GM18498 (cell line): Measurements from ENCODE around the gene AHDC1.

Experiments used
- ATAC-seq: cut with Tn5 transposase; IDR thresholded peaks from one replicate; pipeline ENCODE4 v1.9.1; 2021; ENCODE audit warnings: mild to moderate bottlenecking, moderate library complexity; ENCODE audit not compliant: unreplicated experiment

The AHDC1 gene

DNA sequence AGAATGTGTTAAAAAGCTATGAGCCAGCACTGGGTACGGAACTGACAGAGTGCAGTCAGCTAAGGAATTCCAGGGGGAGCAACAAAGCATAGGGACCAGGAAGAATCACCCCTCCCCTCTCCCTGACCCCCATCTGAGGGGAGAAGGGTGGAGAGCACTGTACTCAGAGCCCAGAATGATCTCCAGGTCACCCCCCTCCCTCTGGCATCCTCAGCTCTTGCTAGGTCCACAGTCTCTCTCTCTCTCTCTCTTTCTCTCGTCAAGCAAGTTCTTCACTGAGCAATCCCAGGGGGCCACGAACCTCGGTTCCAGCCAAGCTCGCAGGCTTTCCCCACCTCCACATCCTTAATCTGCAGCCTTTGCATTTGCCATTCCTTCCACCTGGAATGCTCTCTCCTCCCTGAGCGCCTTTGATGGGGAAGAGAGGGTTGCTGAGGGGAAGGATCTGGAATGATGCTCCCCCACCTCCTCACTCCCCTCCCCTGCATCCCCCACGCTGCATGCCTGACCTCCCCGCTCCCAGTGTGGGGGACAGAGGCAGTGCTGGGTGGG lies 107.3 kb downstream of the AHDC1 start:
- ATAC-seq = no peak

DNA sequence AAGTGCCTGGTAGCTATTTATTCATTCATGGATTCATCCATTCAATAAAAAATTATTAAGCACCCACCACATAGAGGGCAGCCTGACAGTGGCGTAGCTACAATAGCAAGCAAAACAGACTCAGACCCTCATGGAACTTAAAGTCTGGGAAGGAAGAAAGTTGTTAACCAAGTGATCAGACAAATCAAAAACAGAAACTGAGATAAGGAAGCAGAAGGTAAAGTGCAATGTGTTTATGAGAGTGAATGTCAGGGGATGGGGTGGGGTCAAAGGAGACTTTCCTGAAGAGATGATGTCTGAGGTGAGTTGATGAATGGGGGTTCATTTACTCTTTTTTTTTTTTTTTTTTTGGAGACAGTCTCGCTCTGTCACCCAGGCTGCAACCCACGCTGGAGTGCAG lies 111.1 kb downstream of the AHDC1 start:
- no peak for ATAC-seq

DNA sequence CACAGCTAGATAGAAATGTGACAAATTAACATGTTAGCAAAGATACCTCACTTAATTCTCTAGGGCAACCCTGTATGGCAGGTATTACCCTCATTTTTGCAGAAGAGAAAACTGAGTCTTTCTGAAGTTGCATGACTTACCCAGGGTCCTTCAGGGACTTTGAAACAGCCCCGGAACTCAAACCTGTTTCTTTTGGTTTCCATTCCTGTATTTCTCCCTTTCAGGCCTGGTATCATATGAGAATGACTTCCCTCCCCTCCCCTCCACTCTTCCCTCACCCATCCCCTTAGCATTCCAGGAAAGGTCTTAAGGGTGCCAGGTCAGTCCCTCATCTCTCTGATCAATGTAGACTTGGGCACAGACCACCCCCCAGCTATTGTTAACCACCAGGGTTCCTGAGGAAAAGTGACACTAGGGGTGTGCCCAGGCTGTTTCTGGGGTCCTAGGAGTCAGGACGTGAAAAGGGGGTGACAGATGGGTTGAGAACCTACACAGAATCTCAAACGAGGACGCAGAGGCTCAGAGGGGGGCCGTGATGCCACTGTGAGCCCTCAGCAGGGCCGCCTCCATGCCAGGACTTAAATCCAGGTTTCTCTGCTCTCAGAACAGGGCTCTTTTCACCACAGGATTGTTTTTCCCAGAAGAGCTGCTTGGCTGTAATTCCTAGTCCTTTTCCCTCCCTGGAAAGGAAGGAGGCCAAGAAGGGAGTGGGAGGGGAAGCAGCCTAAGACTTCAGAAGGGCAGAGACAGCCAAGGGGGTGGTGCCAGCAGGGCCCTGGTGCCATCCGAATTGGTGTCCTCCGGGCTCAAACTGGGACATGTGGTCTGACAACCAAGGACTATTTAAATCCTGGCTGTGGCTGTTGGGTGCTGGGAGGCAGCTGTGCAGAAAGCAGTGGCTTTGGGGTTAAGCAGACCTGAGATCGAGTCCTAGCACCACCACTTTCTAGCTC lies 111.9 kb downstream of the AHDC1 start:
- ATAC-seq = no peak

DNA sequence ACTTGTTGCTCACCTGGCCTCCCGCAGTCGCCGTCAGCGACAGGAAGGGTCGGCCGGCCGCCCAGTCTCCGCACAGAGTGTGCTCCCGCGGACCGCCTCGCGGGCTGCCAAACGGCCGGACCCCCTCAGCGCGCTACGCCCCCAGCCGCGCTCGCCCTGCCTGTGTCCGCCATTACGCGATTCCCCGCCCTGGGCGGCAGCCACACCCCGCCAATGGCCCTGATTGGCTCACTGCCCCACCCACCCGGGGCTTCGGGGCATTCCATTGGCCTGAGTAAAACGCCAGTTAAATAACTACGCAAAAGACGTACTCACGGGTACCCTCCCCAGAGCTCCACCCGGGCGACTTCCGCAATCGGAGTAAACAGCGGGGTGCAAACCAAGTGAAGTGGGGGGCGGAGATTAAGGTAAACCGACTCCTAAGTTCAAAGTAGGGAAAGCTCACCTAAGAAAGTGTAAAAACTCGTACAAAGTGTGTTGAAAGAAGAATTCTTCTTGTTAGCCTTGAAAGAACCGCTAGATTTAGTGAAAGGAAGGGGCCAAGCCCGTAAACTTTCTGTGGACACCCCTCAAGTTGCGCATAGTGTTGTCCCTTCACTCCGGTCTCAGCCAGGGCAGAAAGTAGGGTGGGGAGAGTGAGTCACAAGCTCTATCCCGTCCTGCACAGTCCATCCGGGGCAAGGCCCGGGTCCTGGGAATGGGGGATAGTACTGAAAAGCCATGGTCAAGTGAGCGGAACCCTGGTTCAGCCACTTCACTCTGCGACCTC lies 113.8 kb downstream of the AHDC1 start, which contains the start of gene WASF2:
Gene WASF2, minus strand, starts transcription at position 195 of the 769 bp plus-strand sequence. CDS start 61,277 bp downstream, outside the sequence.
- ATAC-seq = peak; percentile 85

DNA sequence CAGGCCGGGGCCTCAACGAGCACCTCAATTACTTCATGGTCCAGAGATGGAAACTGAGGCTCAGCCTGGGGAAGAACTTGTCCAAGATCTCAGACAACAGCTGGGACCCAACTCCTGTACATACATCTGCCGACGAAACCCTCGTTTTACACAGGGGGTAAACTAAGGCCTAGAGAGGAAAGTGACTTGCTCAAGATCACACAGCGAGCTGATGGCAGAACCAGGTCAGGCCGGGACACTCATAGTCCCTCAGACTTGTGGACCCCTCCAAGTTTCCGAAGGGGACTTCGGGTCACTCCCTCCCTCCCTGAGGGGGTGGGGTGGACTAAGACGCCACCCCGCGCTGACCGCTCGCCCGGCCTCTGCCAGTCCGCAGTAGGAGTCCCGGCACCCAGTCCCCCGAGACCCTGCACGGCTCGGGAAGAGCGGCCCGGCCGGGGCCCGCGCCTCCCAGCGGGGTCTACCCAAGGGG lies 114.4 kb downstream of the AHDC1 start:
- peak; percentile 31 for ATAC-seq

DNA sequence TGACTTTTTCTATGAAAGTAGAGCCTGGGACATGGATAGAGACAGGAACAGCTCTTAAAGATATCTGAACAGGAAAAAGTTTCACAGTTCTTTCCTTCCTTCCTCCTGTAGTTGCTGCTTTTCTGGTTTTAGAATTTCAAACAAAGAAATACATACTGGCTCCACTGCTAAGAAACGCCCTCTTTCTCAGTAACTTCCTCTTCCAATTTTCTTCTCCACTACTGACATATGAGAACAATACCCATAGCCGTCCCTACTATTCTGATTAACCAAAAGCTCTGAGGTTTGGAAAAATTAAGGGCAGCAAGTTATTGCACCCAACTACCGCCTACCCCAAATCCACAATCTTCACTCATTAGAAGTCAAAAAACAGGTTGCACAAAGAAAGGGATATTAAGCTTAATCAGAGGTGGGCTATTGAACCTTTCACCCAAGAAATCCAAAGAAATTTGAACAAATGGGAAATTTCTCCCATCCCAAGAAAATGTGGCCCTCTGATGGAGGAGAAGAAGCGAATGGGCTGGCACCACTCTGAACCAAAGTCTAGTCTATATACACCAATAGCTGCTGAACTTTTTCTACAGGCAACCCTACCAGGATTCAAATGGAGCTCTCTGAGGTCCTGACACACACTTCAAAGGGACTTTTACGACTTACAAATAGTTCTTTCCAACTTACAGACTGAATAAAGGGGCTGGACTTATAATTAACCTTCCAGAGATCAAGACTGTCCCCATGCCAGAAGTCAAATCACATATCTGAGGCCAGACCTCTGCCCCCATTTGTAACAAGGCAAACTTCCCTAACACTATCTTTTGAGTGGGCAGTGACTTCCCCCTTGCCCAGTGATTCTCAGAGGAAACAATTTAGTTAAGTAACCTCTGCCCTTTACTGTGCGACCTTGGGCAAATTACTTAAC lies 115.7 kb downstream of the AHDC1 start:
- ATAC-seq = no peak

DNA sequence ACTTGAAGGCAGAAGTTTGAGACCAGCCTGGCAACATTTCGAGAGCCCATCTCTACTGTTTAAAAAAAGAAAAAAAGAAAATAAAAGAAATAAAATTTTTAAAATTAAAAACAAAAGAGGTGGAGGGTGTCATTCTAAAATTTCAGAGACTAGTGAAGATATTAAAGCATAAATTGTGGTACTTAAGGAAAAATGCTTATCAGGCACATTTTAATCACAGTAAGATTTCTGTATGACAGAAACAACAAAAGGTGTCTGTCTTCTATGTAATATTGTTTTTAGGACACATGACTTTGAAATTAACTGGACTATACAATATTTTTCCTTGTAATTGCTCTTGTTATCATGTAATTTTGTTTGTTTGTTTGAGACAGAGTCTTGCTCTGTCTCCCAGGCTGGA lies 118.6 kb downstream of the AHDC1 start:
- no peak for ATAC-seq
